ENCODE results near the gene FAT1. TPM values are rescaled to one million over a fixed set of nuclear protein-coding genes. Genes with fewer than 3 reads are reported as not detected.

FAT1 gene
- total and polyA plus RNA-seq, 2 donors (not counting 1 experiment from before 2014, with no cell fraction given) = 151 to 729 TPM

- H3K4me2 ChIP-seq (ENCODE audit: extremely low read depth, insufficient read depth, low read length) = no peak overlapping the region
- TF ChIP-seq, protein P1, sequence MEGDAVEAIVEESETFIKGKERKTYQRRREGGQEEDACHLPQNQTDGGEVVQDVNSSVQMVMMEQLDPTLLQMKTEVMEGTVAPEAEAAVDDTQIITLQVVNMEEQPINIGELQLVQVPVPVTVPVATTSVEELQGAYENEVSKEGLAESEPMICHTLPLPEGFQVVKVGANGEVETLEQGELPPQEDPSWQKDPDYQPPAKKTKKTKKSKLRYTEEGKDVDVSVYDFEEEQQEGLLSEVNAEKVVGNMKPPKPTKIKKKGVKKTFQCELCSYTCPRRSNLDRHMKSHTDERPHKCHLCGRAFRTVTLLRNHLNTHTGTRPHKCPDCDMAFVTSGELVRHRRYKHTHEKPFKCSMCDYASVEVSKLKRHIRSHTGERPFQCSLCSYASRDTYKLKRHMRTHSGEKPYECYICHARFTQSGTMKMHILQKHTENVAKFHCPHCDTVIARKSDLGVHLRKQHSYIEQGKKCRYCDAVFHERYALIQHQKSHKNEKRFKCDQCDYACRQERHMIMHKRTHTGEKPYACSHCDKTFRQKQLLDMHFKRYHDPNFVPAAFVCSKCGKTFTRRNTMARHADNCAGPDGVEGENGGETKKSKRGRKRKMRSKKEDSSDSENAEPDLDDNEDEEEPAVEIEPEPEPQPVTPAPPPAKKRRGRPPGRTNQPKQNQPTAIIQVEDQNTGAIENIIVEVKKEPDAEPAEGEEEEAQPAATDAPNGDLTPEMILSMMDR (conservative IDR thresholded peaks at IDR 0.05 in 1 of 2, IDR thresholded peaks at IDR 0.05 in 1 of 2; ENCODE audit: low read depth in 1 of 2, low read length in 2 of 2) = no peak
- TF ChIP-seq EZH2 (IDR thresholded peaks at IDR 0.05; ENCODE audit: low read length, missing control alignments) = no peak
- no peaks in the 10 kb centered on the region for H3K9me3 ChIP-seq (ENCODE audit: control insufficient read depth, insufficient read depth, low read depth, low read length)
- no peak for DNase-seq (ENCODE audit: low read depth in 2 of 2)
- no peak overlapping the region for H3K4me3 ChIP-seq (replicated peaks in 1 of 4; ENCODE audit: control extremely low read depth in 1 of 4, insufficient read depth in 1 of 4, low read depth in 3 of 4, low read length in 4 of 4)
- no peaks in the 10 kb centered on the region for H3K27me3 ChIP-seq (ENCODE audit: control insufficient read depth, insufficient read depth, low read length)
- H4K20me1 ChIP-seq (ENCODE audit: control insufficient read depth, extremely low read depth, insufficient read depth, low read length) = no peaks in the 10 kb centered on the region
- H3K36me3 ChIP-seq (ENCODE audit: control insufficient read depth, insufficient read depth, low read length) = no peaks in the 10 kb centered on the region
- no peak overlapping the region for H3K27ac ChIP-seq (ENCODE audit: insufficient read depth, low read length)
- H3K9ac ChIP-seq (ENCODE audit: insufficient read depth, low read length) = no peak overlapping the region
- H3K4me1 ChIP-seq (ENCODE audit: control insufficient read depth, extremely low read depth, insufficient read depth, low read length) = no peaks in the 10 kb centered on the region
- H3K79me2 ChIP-seq (ENCODE audit: control insufficient read depth, insufficient read depth, low read length) = no peaks in the 10 kb centered on the region
- H2AFZ ChIP-seq (ENCODE audit: low read length) = no peak overlapping the region
These were observed 32.2 kb upstream of the FAT1 start for GRCh38 chr4:186755550-186756519.

DNA sequence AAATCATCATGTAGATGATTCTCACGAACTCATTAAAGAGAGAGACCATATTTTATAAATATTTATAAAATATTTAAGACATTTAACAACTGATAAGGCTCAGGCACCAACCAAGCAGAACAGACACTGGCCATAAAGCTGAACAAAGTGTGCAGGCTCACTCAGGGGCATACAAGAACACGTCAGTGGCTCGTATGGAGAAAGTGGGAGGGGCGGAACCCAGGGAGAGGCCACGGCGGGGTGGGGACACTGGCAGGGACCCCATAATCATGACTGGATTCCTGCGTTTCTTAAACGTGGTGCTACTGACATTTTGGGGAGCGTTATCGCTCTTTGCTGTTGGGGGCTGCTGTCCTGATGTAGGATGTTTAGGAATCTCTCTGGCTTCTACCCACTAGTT, 31.3 kb upstream of the FAT1 start:
- no peaks in the 10 kb centered on the region for H4K20me1 ChIP-seq (ENCODE audit: control insufficient read depth, extremely low read depth, insufficient read depth, low read length)
- no peak overlapping the region for H3K4me3 ChIP-seq (replicated peaks in 1 of 4; ENCODE audit: control extremely low read depth in 1 of 4, insufficient read depth in 1 of 4, low read depth in 3 of 4, low read length in 4 of 4)
- H3K79me2 ChIP-seq (ENCODE audit: control insufficient read depth, insufficient read depth, low read length) = no peaks in the 10 kb centered on the region
- H3K4me2 ChIP-seq (ENCODE audit: extremely low read depth, insufficient read depth, low read length) = no peak overlapping the region
- H3K27ac ChIP-seq (ENCODE audit: insufficient read depth, low read length) = no peak overlapping the region
- no peak overlapping the region for H3K9ac ChIP-seq (ENCODE audit: insufficient read depth, low read length)
- no peak overlapping the region for H2AFZ ChIP-seq (ENCODE audit: low read length)
- H3K4me1 ChIP-seq (ENCODE audit: control insufficient read depth, extremely low read depth, insufficient read depth, low read length) = no peaks in the 10 kb centered on the region
- no peaks in the 10 kb centered on the region for H3K9me3 ChIP-seq (ENCODE audit: control insufficient read depth, insufficient read depth, low read depth, low read length)
- no peak for DNase-seq (ENCODE audit: low read depth in 2 of 2)
- no peak for TF ChIP-seq EZH2 (IDR thresholded peaks at IDR 0.05; ENCODE audit: low read length, missing control alignments)
- TF ChIP-seq, protein P1 (conservative IDR thresholded peaks at IDR 0.05 in 1 of 2, IDR thresholded peaks at IDR 0.05 in 1 of 2; ENCODE audit: low read depth in 1 of 2, low read length in 2 of 2) = no peak
- no peaks in the 10 kb centered on the region for H3K27me3 ChIP-seq (ENCODE audit: control insufficient read depth, insufficient read depth, low read length)
- no peaks in the 10 kb centered on the region for H3K36me3 ChIP-seq (ENCODE audit: control insufficient read depth, insufficient read depth, low read length)

- H3K9ac ChIP-seq (ENCODE audit: insufficient read depth, low read length) = no peak overlapping the region
These were observed 28.7 kb upstream of the FAT1 start for GRCh38 chr4:186752325-186752724.

More at GRCh38 chr4:186752325-186752724, 28.7 kb upstream of the FAT1 start:
- Histone ChIP-seq H3K27ac (ENCODE audit: insufficient read depth, low read length) (no peak overlapping the region), H3K4me3 (replicated peaks in 1 of 4; ENCODE audit: control extremely low read depth in 1 of 4, insufficient read depth in 1 of 4, low read depth in 3 of 4, low read length in 4 of 4) (no peak overlapping the region), H3K4me2 (ENCODE audit: extremely low read depth, insufficient read depth, low read length) (no peak overlapping the region), H2AFZ (ENCODE audit: low read length) (no peak overlapping the region), H3K27me3 (ENCODE audit: control insufficient read depth, insufficient read depth, low read length) (no peaks in the 10 kb centered on the region), H4K20me1 (ENCODE audit: control insufficient read depth, extremely low read depth, insufficient read depth, low read length) (no peaks in the 10 kb centered on the region), H3K9me3 (ENCODE audit: control insufficient read depth, insufficient read depth, low read depth, low read length) (no peaks in the 10 kb centered on the region), H3K36me3 (ENCODE audit: control insufficient read depth, insufficient read depth, low read length) (no peaks in the 10 kb centered on the region), H3K4me1 (ENCODE audit: control insufficient read depth, extremely low read depth, insufficient read depth, low read length) (no peaks in the 10 kb centered on the region), H3K79me2 (ENCODE audit: control insufficient read depth, insufficient read depth, low read length) (no peaks in the 10 kb centered on the region)
- no peak for DNase-seq (ENCODE audit: low read depth in 2 of 2)
- TF ChIP-seq, protein P1 (conservative IDR thresholded peaks at IDR 0.05 in 1 of 2, IDR thresholded peaks at IDR 0.05 in 1 of 2; ENCODE audit: low read depth in 1 of 2, low read length in 2 of 2) = no peak
- TF ChIP-seq EZH2 (IDR thresholded peaks at IDR 0.05; ENCODE audit: low read length, missing control alignments) = no peak

Measured in fibroblast of lung (primary cell).